Measurements from ENCODE around the gene ZSCAN9.

Gene ZSCAN9

GRCh38 chr6:28252009-28252975 lies 27.2 kb downstream of the ZSCAN9 start, which contains the start of gene ZKSCAN4:
Gene ZKSCAN4 (minus strand): TSS chr6:28252269. CDS start chr6:28251980, 289 bp downstream.
- TF ChIP-seq REST (IDR thresholded peaks at IDR 0.05; ENCODE audit: insufficient replicate concordance, low read depth) (peak; percentile 36), GABPA (IDR thresholded peaks at IDR 0.05; ENCODE audit: low read depth) (peak; percentile 99), CTCF (IDR thresholded peaks at IDR 0.05; ENCODE audit: insufficient read depth, low read length) (no peak), SPI1 (IDR thresholded peaks at IDR 0.05; ENCODE audit: borderline replicate concordance, low read depth) (peak; percentile 68), POLR2AphosphoS5 (IDR thresholded peaks at IDR 0.05; ENCODE audit: low read depth) (peak; percentile 34; the same call in 1 of the 2 replicates)
- Histone ChIP-seq H3K27ac (replicated peaks) (peak within 1 kb of the TSS; percentile 69), H3K27me3 (ENCODE audit: insufficient read depth, poor library complexity, severe bottlenecking) (no peaks in the 10 kb centered on the region), H3K4me3 (replicated peaks; ENCODE audit: insufficient read depth, low read length) (peak within 1 kb of the TSS; percentile 88)
- DNase-seq (ENCODE audit: low read depth in 1 of 2, low spot score in 1 of 2): peak; percentile 83 to 89

- H3K27me3 ChIP-seq (ENCODE audit: insufficient read depth, poor library complexity, severe bottlenecking): no peaks in the 10 kb centered on the region
- no peak overlapping the region for H3K4me3 ChIP-seq (replicated peaks; ENCODE audit: insufficient read depth, low read length)
- DNase-seq (ENCODE audit: low read depth in 1 of 2, low spot score in 1 of 2): peak in 1 of 2 experiments; percentile 55
- TF ChIP-seq GABPA (IDR thresholded peaks at IDR 0.05; ENCODE audit: low read depth): no peak
- TF ChIP-seq REST (IDR thresholded peaks at IDR 0.05; ENCODE audit: insufficient replicate concordance, low read depth): no peak
- no peak for TF ChIP-seq CTCF (IDR thresholded peaks at IDR 0.05; ENCODE audit: insufficient read depth, low read length)
- H3K27ac ChIP-seq (replicated peaks): peak overlapping the region; percentile 69
These were observed 29.0 kb downstream of the ZSCAN9 start for GRCh38 chr6:28254121-28254519.

GRCh38 chr6:28257042-28257441 lies 32.0 kb downstream of the ZSCAN9 start:
- no peaks in the 10 kb centered on the region for H3K27me3 ChIP-seq (ENCODE audit: insufficient read depth, poor library complexity, severe bottlenecking)
- DNase-seq (ENCODE audit: low read depth in 1 of 2, low spot score in 1 of 2): no peak
- TF ChIP-seq REST (IDR thresholded peaks at IDR 0.05; ENCODE audit: insufficient replicate concordance, low read depth) (no peak), GABPA (IDR thresholded peaks at IDR 0.05; ENCODE audit: low read depth) (no peak)
- no peak overlapping the region for H3K27ac ChIP-seq (replicated peaks)
- no peak overlapping the region for H3K4me3 ChIP-seq (replicated peaks; ENCODE audit: insufficient read depth, low read length)

All from HL-60 (cell line).